Measurements from ENCODE around the gene APH1B.

DNA sequence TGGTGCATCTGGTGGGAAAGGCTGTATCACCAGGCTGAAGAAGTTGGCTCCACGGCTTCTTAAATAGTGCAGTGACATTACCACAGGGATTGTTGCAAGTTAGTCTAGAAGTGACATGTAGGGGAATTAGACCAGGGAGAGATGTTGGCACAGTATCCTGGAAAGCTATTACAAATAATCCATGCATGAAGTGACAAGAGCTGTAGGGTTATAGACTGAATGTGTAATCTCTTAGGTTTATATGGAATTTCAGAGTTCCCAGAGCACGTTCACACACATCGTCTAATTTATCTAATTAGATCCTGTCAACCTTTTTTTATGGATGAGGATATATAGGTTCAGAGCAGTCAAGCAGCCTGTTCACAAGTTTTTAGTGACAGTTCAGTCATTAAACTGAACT is 37.3 kb upstream of the APH1B start:
- TF ChIP-seq RNF2 (IDR thresholded peaks at IDR 0.05) = no peak
- no peak for TF ChIP-seq NFE2 (IDR thresholded peaks at IDR 0.05; ENCODE audit: low read depth)
- no peak for TF ChIP-seq SIX5 (IDR thresholded peaks at IDR 0.05; ENCODE audit: borderline replicate concordance in 1 of 2, insufficient read depth in 1 of 2, low read depth in 1 of 2, low read length in 2 of 2)
- no peak for TF ChIP-seq SMAD3 (CRISPR knock-in tag; conservative IDR thresholded peaks at IDR 0.05)
- no peak for TF ChIP-seq NCOA1 (IDR thresholded peaks at IDR 0.05; ENCODE audit: low read depth)
- no peak for TF ChIP-seq EP300 (IDR thresholded peaks at IDR 0.05; ENCODE audit: low read length)
- no peak for TF ChIP-seq DACH1 (IDR thresholded peaks at IDR 0.05; ENCODE audit: partially characterized antibody)
- TF ChIP-seq, protein P1, sequence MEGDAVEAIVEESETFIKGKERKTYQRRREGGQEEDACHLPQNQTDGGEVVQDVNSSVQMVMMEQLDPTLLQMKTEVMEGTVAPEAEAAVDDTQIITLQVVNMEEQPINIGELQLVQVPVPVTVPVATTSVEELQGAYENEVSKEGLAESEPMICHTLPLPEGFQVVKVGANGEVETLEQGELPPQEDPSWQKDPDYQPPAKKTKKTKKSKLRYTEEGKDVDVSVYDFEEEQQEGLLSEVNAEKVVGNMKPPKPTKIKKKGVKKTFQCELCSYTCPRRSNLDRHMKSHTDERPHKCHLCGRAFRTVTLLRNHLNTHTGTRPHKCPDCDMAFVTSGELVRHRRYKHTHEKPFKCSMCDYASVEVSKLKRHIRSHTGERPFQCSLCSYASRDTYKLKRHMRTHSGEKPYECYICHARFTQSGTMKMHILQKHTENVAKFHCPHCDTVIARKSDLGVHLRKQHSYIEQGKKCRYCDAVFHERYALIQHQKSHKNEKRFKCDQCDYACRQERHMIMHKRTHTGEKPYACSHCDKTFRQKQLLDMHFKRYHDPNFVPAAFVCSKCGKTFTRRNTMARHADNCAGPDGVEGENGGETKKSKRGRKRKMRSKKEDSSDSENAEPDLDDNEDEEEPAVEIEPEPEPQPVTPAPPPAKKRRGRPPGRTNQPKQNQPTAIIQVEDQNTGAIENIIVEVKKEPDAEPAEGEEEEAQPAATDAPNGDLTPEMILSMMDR (IDR thresholded peaks at IDR 0.05 in 2 of 3, conservative IDR thresholded peaks at IDR 0.05 in 1 of 3; ENCODE audit: insufficient read depth in 2 of 3, low read depth in 1 of 3, low read length in 3 of 3) = no peak
- no peak for TF ChIP-seq NR4A1 (CRISPR knock-in tag; IDR thresholded peaks at IDR 0.05)
- no peak for TF ChIP-seq NR4A1 (tag; IDR thresholded peaks at IDR 0.05)
- TF ChIP-seq, protein P2, sequence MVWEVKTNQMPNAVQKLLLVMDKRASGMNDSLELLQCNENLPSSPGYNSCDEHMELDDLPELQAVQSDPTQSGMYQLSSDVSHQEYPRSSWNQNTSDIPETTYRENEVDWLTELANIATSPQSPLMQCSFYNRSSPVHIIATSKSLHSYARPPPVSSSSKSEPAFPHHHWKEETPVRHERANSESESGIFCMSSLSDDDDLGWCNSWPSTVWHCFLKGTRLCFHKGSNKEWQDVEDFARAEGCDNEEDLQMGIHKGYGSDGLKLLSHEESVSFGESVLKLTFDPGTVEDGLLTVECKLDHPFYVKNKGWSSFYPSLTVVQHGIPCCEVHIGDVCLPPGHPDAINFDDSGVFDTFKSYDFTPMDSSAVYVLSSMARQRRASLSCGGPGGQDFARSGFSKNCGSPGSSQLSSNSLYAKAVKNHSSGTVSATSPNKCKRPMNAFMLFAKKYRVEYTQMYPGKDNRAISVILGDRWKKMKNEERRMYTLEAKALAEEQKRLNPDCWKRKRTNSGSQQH (CRISPR knock-in tag; IDR thresholded peaks at IDR 0.05) = no peak
